Fibroblast of skin of abdomen (primary cell): ENCODE data around the gene GPBP1.
"Not testable (repeated sequence)": the region's sequence is repeated elsewhere in the genome, so short reads cannot be mapped to it uniquely, and the experiment has no call there.

ENCODE experiments used
- DNase-seq: peaks from one replicate; pipeline ENCODE4 v3.0.0-alpha.2; 2013

Gene GPBP1

DNA sequence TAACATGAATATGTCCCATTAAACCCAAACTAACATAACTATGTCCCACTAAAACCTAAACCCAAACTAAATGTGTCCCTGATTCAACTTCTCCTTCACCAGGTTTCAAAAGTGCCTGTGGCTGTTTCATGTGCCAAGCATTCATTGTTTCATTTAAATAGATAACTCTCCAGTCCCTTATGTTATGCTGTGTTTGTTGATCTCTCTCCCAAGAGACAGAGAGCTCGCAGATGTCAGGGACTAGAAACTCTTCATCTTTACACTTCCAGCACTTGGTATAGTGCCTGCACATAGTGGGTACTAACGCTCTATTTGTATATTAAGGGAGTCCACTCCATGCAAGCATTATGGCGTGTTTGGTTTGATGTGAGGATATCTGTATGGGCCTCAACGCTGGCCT is 118.0 kb downstream of the GPBP1 start:
- DNase-seq: no peak

DNA sequence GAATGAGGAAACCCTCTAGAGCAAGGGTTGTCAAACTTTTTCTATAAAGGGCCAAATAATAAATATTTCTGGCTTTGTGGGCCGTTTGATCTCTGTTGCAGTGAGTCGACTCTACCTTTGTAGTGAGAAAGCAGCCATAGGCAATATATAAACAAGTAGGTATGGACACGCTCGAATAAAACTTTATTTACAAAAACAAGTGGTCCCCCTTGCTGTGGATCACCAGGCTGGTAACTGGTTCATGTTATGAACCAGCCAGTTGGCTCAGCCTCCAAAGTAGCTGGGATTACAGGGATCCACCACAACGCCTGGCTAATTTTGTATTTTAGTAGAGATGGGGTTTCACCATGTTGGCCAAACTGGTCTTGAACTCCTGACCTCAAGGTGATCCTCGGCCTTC is 118.5 kb downstream of the GPBP1 start:
- no peak for DNase-seq

DNA sequence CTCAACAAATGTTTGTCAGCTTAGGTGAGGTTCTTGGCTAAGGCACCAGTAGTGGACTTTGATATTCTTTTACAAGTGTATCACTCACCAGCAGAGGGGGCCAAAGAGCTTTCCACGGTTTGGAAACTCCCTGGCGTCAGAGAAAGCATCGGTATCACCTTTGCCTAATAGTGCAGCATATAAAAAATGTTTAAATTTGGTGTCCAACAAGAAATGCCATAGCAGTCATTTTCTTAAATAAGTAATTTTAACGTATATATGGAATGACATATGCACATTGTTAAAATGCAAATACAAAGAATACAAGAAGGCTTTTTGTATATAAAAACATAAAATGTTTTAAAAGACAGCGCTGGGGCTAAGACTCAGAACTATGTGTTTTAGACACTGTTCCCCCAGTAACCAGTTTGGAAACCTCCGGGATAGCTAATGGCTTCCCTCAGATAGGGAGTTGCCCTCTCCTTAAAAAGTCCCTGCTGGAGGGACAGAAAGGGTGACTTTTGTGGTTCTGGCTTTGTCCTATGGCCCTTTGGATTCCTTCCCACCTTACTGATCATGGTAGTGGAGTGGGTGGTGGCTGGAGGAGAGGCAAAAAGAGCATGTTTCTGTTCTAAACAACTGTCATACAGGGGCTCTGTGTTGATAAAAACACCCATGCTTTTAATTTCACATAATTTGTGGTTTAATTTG is 124.6 kb downstream of the GPBP1 start:
- DNase-seq: peak; percentile 74

DNA sequence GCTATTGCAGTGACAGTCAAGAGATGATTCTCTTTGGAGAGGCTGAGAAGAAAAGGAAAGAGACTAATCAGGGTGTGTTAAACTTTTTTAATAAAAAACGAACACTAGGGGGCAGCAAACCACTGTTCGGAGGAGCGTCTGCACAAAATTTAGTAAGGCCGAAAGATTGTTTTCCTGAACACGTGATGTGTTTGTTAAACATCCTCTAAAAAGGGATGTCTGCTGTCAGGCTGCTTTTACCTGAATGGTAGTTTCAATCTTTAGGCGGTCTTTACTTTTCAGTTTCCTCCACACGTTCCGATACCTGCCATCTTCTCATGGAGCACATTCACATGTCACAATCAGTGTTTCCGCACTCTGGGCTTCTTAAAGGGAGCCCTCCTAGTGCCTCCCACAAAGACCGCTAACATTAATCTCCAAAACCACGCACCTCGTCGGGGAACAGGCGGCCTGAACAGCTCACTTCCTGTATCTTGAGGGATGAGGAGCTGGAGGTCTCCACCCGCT is 125.2 kb downstream of the GPBP1 start:
- DNase-seq: peak; percentile 82

DNA sequence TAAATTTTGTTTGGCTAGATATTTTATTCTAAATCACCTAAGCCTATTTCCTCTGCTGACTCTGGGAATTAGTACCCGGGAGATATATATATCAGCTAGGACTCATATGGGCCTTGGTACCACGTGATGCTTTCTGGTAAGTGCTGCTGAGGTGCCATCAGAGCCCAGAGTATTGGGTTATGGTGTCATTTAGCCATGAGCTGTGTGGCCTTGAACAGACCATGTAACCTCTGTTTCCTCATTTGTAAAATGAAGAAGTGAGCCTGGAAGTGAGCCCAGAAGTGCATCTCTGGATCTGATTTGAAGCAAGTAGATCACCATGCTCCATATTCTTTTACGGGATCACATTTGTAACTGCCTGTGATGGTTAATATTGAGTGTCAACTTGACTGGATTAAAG is 126.1 kb downstream of the GPBP1 start:
- DNase-seq: no peak

DNA sequence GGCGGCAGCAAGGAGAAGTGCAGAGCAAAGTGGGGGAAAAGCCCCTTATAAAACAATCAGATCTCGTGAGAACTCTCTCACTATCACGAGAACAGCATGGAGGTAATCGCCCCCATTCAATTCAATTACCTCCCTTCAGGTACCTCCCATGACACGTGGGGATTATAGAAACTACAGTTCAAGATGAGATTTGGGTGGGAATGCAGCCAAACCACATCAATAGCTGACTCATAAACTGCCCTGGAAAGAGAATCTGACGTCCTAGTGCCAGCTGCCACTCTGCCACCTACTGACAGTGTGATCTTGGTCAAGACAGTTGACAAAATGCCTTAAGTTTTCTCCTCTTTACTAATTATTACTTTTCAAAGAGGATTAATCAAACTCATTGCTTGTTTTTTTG is 128.3 kb downstream of the GPBP1 start:
- peak; percentile 34 for DNase-seq

DNA sequence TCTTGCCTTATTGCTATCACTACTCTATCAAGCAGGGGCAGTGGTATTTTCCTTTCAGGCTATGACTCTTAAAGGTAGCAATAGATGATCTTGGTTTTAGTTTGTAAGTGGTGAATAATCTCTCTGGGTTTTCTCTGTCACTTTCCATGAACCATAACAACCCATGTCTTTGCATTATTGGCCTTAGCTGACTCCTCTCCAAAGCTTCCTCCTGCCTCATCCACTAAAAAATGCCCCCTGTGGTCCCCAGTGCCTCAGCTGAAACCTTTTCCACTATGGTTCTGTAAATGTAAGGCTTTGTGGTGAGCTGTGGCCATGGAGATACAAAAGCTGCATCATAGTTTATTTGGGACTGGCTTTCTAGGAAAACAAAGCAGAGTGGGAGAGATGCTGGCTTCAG is 128.8 kb downstream of the GPBP1 start:
- peak; percentile 31 for DNase-seq

DNA sequence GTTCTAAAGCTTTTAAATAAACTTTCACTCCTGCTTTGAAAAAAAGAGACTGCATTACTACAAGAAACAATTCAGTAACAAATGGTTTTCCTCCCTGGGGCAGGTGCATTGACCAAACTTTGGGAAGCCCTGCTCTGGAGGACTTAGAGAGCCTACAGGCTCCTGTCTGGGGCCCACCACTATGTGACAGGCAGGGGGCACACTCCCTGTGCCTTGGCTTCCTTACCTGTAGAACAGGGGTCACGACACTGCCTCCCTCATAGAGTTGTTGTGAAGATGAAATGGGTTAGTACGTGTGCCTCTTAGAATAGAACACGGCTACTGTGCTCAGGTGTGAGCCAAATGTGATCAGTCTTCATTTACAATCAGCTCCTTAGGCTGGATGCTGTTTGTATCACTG is 130.1 kb downstream of the GPBP1 start:
- DNase-seq: no peak

DNA sequence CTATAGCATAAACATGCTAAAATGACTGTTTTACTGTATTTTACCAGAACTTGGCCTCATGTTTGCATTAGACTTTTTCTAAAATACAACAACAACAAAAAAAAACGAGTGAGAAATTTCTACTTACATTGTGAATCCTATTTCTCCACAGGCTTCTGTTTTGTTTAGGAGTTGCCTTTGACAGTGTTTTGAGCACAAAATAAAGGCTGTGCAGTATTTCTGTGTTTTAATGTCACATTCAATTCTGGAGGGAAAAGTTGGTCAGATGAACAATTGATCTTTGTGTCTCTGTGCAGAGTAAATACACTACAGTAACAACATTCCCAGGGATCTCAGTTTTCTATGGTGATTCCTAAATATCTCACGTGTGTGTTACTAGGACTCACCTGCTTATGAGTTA is 131.1 kb downstream of the GPBP1 start:
- no peak for DNase-seq

DNA sequence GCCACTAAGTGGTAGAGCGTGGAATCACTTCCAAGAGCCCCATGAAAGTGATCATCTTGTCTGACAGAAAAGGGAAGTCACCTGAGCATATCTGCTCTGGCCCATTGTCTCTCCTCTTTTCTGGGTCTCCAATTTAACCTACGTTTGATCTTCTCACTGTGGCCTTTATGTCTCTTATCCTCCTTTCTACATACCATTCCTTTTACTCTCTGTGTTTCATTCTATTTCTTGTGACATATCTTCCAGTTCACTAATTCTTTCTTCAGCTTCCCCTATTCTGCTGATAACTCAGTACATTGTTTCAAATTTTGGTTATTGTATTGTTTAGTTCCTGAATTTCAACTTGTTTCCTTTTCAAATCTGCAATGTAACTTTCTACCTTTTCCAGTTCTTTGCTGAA is 132.5 kb downstream of the GPBP1 start:
- DNase-seq: no peak

DNA sequence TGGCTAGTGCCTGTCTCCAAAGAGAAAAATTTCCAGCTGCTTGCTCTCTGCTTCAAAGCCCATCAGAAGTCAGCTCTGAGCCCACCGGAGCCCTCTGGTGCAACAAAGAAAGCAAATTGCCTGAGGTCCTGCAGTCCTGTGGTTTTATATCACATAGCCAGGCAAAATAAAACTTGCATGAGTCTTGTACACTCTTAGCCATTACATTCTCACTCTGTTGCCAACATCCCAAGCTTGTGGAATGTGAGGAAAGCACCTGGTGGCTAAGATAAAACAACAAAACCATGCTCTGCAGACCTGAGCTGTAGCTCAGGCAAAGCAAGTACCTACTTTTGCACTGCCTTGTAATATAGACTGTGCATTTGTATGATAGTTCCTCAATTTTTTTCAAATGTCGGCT is 133.7 kb downstream of the GPBP1 start:
- DNase-seq: no peak

DNA sequence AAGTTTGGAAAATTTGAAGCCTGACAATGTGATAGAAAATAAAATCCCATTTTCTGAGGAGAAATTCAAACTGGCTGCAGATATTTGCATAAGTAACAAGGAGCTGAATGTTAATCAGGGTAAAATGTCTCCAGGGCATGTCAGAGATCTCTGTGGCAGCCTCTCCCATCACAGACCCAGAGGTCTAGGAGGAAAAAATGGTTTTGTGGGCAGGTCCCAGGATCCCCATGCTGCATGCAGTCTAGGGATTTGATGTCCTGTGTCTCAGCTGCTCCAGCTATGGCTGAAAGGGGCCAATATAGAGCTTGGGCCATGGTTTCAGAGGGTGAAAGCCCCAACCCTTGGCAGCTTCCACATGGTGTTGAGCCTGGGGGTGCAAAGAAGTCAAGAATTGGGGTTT is 135.2 kb downstream of the GPBP1 start:
- not testable (repeated sequence) for DNase-seq

DNA sequence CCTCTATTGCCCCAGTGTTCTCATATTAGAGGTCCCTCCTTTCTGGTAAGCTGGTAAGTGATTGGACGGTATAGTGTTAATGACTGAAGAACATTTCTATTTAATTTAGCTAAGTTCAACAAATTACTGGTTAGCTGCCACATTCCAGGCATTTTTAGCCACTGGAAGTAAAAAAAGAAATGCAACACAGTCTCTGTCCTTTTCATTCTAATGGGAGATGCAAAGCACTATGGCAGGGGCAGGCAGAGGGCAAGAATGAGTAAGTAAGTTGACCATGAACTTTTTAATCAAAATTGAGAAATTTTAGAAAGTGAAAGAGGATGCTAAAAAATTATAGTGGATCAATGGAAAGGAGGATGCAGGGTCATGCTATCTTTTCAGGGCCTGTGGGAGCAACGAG is 137.4 kb downstream of the GPBP1 start:
- DNase-seq: no peak

DNA sequence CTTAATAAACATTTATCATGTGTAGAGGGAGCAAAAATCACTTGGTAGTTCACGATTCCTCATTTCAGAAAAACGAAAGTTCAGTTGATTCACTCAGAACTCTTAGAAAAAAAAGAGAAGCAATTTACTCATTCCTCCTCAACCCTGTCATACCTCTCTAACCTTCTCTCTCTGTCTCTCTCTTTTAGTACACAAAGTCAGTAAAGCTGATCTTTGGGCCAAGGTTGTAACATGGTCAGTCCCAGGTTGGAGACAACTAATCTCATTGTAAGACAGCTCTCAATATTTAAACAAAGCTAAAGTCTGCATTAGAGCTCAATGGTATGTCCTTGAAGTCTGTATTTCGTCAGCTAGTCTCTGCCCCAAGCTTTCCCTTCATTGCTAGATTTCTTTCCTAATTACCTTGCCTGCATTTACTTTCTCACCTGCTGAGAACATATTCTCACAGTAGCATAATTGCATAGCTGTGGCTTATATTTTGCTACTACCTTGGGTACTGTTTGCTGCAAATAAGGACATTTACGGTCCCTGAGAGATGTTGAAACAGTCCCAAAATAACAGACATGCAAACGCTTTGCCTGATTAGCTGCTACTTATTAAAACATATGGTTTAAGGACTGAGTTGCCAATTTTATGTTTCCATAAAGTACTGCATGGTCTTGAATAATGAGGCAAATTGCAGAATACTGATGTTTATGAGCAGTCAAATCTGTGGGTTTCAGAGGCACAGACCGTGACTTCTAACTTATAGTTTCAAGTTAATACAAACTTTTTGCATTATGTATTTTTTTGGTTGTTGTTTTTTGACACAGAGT is 138.3 kb downstream of the GPBP1 start:
- DNase-seq: no peak

DNA sequence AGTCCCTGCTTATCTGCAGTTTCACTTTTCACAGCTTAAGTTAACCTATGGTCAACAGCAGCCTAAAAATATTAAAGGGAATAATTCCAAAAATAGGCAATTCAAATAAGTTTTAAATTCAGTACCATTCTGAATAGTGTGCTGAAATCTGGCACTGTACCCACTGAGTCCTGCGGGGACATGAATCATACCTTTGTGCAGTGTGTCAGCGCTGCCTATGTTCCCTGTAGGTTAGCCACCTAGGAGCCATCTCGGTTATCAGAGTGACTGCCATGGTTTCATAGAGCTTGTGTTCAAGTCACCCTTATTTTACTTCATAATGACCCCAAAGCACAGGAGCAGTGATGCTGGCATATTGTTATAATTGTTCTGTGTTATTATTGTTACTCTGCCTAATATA is 139.9 kb downstream of the GPBP1 start:
- no peak for DNase-seq
